Omental fat pad (tissue), 4 donors: Measurements from ENCODE around the gene OR52N4. TPM values are rescaled to one million over a fixed set of nuclear protein-coding genes. Genes with fewer than 3 reads are reported as not detected.

Source experiments
- ATAC-seq: fragments of 150-250 bp; one replicate; pipeline ENCODE4 v1.9.1; 2016; ENCODE audit warnings: mild to moderate bottlenecking, moderate library complexity; ENCODE audit not compliant: low FRiP score
- DNase-seq: peaks from one replicate; pipeline ENCODE4 v3.0.0-alpha.2; 2019; ENCODE audit warnings: low spot score
- CTCF ChIP-seq, 3 donors: fragments of 450-650 bp; IDR thresholded peaks; one replicate each; pipeline ENCODE4 v1.5.1; 2016 to 2017; ENCODE audit warnings: antibody characterized with exemption in 3 of 3, mild to moderate bottlenecking in 3 of 3, moderate library complexity in 2 of 3
- total RNA-seq, 4 donors: library from RNA; depleted of rRNA; stranded (reverse); fragments of >200 nt; gene quantifications; one replicate each; pipeline ENCODE4 v1.1.0, GENCODE V29; 2016

OR52N4 gene
- total RNA-seq, 4 donors from 2014 or later, result 0.72 TPM; not detected in 3

- TF ChIP-seq CTCF (IDR thresholded peaks at IDR 0.05), result no peak
- DNase-seq (no peak), ATAC-seq (no peak)
Observed at GRCh38 chr11:5749836-5750235, 4.2 kb upstream of the OR52N4 start.

GRCh38 chr11:5767056-5767455 lies 13.0 kb downstream of the OR52N4 start:
- DNase-seq (no peak), ATAC-seq (no peak)
- TF ChIP-seq CTCF (IDR thresholded peaks at IDR 0.05), result no peak

- no peak for TF ChIP-seq CTCF (IDR thresholded peaks at IDR 0.05)
- ATAC-seq (no peak), DNase-seq (no peak)
Observed at GRCh38 chr11:5783255-5783654, 29.2 kb downstream of the OR52N4 start, which contains the start of gene OR52N5. OR52N5 (minus strand) TSS chr11:5783355; CDS start chr11:5778634, 4,721 bp downstream.

GRCh38 chr11:5791165-5791564 lies 37.1 kb downstream of the OR52N4 start, which contains the start of gene OR52N1:
OR52N1 (minus strand) TSS chr11:5791265; CDS start chr11:5788816, 2,449 bp downstream.
- no peak for ATAC-seq
- no peak for TF ChIP-seq CTCF (IDR thresholded peaks at IDR 0.05)
- DNase-seq, result no peak

- no peak for TF ChIP-seq CTCF (IDR thresholded peaks at IDR 0.05)
- DNase-seq, result no peak
- no peak for ATAC-seq
Observed at GRCh38 chr11:5796541-5796940, 42.5 kb downstream of the OR52N4 start.

GRCh38 chr11:5803982-5804381 lies 49.9 kb downstream of the OR52N4 start:
- ATAC-seq (no peak), DNase-seq (no peak)
- TF ChIP-seq CTCF (IDR thresholded peaks at IDR 0.05), result no peak

Other genes with a start within 250 kb of the OR52N4 start
- 1 to 10 TPM in 2 of 4 donors, under 1 TPM in 2; 0.82 to 1.3 (median 0.98) TPM for gene UBQLN3, start 244.3 kb upstream of the OR52N4 start, total RNA-seq
- 1 to 10 TPM in 2 of 4 donors, under 1 TPM in 2; 0.19 to 1.7 (median 0.81) TPM for gene UBQLNL, start 237.5 kb upstream of the OR52N4 start, total RNA-seq
- 1 to 10 TPM in 1 of 4 donors, under 1 TPM in 1, not detected in 2; 0.48 to 1.8 TPM for gene OR52H1, start 205.7 kb upstream of the OR52N4 start, total RNA-seq
- gene OR52B6, start 173.4 kb upstream of the OR52N4 start, total RNA-seq, result not detected
- gene TRIM6, start 157.6 kb upstream of the OR52N4 start, total RNA-seq, result 1 to 10 TPM; 1.9 to 3.3 (median 2.8) TPM
- gene TRIM34, start 129.2 kb upstream of the OR52N4 start, total RNA-seq, result 1 to 10 TPM; 3.7 to 9.6 (median 6.6) TPM
- gene TRIM5, start 69.2 kb upstream of the OR52N4 start, total RNA-seq, result 10 to 100 TPM; 18.0 to 24.4 (median 21.1) TPM
- 100 to 1,000 TPM in 1 of 4 donors, 10 to 100 TPM in 3; 22.3 to 163 (median 55.7) TPM for gene TRIM22, start 64.5 kb upstream of the OR52N4 start, total RNA-seq
- gene OR56B1, start 17.8 kb upstream of the OR52N4 start, total RNA-seq, result under 1 TPM in 1 of 4 donors, not detected in 3; 0.47 TPM
- gene OR52N5, start 29.1 kb downstream of the OR52N4 start, total RNA-seq, result 10 to 100 TPM in 1 of 4 donors, not detected in 3; 11.9 TPM
- 10 to 100 TPM in 1 of 4 donors, 1 to 10 TPM in 1, under 1 TPM in 1, not detected in 1; 0.46 to 13.9 (median 2.4) TPM for gene OR52N1, start 37.0 kb downstream of the OR52N4 start, total RNA-seq
- gene OR52N2, start 54.7 kb downstream of the OR52N4 start, total RNA-seq, result not detected
- gene OR52E6, start 87.7 kb downstream of the OR52N4 start, total RNA-seq, result not detected
- gene OR52E8, start 103.4 kb downstream of the OR52N4 start, total RNA-seq, result not detected
- gene OR52E4, start 126.4 kb downstream of the OR52N4 start, total RNA-seq, result not detected
- gene OR52E5, start 139.0 kb downstream of the OR52N4 start, total RNA-seq, result not detected
- not detected for gene OR56A3, start 188.0 kb downstream of the OR52N4 start, total RNA-seq
- gene OR56A5, start 214.3 kb downstream of the OR52N4 start, total RNA-seq, result not detected
- gene OR52L1, start 232.7 kb downstream of the OR52N4 start, total RNA-seq, result not detected